GM04504 (cell line): ENCODE measurements around the gene GPX5.
"Not testable (repeated sequence)": the region's sequence is repeated elsewhere in the genome, so short reads cannot be mapped to it uniquely, and the experiment has no call there.

Experiments
- DNase-seq: peaks from one replicate; pipeline ENCODE4 v3.0.0-alpha.2; 2012; ENCODE audit warnings: low read depth

The GPX5 gene

DNA sequence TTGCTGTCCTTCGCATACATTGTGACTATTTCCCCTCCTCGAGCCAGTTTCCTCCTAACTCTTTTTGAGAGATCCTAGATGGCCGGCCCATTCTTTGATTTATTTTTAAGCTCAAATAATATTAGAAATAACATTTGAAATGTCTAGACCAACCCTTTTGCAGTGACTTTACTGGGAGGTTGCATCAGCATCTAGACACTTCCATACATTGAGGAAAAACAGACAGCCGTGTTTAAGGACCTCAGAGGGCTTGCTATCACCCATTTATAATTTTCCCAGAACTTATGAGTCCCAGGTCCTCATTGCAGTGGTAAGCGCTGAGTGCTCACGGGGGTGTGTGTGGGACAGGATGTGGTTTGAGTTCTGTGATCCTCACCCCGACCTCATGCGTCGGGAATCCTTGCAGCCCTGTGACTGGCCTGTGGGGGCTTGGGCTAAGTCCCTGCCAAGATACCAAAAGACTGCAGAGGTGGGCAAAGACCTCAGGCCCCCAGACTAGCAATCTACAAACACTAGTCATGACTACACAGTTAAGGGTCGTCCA, at the start of gene GPX5:
GPX5 (plus strand) TSS at position 386 of the 544 bp plus-strand sequence; CDS start at position 519, 133 bp downstream.
- DNase-seq: no peak

DNA sequence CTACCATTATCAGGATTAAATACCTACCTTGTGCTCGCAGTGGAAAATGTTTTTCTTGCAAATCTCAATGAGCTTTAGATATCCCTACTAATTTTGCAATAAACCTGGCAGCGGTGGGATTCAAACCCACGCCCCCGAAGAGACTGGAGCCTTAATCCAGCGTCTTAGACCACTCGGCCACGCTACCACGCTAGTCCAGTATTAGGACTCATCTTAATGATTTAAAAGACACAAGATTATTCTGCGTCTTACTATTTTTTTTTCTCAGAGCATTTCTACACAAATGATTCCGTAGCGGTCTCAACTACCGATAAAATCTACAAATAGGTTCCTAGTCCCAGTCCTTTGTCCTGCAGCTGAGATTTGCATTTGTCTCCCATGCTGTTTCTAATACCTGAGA, 47.2 kb upstream of the GPX5 start:
- DNase-seq: no peak

GRCh38 chr6:28480253-28480932, 45.3 kb upstream of the GPX5 start:
- DNase-seq: no peak

- no peak for DNase-seq
These were observed 40.2 kb upstream of the GPX5 start for GRCh38 chr6:28485482-28485881.

- no peak for DNase-seq
These were observed 39.1 kb upstream of the GPX5 start for GRCh38 chr6:28486533-28486932.

DNA sequence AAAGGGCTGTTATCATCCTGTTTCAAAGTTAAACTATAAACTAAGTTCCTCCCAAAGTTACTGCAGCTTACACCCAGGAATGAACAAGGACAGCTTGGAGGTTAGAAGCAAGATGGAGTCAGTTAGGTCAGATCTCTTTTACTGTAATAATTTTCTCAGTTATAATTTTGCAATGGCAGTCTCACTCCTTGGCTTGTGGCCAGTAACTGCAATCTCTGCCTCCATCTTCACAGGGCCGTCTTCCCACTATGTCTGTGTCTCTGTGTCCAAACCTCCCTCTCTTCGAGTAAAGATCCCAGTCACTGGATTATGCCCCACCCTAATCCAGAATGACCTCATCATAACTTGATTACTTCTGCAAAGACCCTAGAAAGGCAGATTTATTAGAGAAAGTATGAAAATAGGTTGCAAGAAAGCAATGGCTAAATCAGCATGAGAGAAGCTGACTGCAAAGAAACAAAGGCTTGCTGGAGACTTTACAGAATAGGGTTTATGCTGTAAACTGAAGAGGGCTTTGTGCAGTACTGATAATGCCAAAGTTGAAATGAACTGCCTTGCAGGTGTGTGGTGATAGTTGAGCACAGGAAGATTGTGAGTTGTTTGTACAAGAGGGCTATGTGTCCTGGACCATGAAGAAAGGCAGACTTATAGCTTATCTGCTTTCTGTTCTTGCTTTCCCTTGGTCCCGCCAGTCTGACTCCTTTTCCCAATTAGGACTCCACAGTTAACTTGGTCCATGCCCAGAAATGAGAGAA, 38.5 kb upstream of the GPX5 start:
- DNase-seq: no peak

- DNase-seq: peak; percentile 24
These were observed 36.7 kb upstream of the GPX5 start for GRCh38 chr6:28488916-28489365.

DNA sequence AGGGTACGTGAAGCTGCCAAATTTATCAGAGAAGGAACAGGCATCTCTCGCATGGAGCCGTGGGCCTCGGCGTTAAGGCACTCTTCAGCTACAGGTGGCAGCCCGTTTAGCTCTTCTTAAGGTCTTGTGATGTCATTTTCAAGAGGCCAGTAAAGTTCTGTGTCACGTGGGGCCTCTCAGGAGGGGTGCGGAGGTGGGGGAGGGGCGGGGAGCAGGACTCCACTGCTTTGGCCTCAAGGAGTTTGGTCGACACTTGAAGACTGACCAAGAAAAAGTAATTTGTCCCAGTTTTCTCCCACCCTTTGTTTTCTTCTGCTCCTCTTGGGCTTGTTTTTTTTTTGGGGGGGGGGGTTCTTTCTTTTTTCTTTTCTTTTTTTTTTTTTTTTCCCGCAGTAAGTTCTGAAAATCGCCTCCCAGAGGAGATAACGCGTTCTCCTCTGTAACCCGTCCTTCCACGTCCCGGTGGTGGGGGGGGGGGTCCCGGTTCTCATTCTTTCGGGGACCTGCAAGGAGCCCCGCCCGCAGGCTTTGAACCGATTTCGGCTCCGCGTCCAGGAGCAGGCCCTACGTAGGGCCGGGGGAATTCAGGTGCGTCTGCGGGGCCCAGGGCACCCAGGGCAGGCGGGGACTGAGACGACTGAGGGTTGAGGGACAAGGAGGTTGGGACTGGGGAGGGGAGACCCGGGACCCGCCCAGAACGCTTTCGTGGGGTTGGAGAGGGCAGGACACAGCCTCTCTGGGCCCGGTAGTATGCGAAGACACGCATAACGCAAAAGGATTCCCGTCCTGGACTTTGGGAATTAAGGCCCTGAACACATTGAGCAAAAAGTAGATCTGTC, 36.1 kb upstream of the GPX5 start:
- DNase-seq: peak; percentile 17

- no peak for DNase-seq
These were observed 35.3 kb upstream of the GPX5 start for GRCh38 chr6:28490205-28490890.

DNA sequence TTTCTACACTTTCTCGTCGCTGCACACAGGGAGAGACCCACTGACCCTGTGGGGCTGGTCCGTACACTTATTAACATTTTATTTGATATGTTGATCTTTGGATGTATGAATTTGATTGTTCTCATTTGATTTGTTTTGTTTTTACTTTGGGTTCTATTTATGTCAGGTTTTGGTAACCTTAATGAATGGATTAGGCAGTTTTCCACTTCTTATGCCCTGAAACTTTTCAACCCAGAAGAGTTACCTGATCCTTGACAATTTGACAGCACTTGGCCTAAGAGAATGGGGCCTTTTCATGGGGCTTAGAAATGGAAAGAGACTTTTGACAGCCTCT, 33.7 kb upstream of the GPX5 start:
- no peak for DNase-seq

GRCh38 chr6:28496099-28496779, 29.4 kb upstream of the GPX5 start:
- no peak for DNase-seq

- DNase-seq: no peak
These were observed 28.4 kb upstream of the GPX5 start for GRCh38 chr6:28497306-28497705.

DNA sequence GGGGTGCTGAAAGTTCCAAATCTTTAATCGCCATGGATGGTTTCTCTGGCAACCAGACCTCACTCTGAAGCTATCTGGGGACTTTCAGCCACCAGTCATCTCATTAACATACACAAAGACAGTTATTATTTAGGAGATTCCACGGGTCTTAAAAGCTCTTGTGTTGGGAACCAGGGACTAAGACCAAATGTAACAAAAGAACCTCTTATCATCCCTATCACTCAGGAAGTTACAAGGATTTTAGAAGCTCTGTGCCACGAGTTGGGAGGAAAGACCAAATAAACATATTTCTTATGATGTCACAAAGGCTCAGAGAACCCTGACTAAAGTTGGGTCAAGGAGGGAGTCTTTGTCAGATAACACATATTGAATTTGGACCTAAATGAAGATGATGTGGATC, 27.8 kb upstream of the GPX5 start:
- no peak for DNase-seq

- DNase-seq: no peak
These were observed 24.4 kb upstream of the GPX5 start for GRCh38 chr6:28501259-28501658.

DNA sequence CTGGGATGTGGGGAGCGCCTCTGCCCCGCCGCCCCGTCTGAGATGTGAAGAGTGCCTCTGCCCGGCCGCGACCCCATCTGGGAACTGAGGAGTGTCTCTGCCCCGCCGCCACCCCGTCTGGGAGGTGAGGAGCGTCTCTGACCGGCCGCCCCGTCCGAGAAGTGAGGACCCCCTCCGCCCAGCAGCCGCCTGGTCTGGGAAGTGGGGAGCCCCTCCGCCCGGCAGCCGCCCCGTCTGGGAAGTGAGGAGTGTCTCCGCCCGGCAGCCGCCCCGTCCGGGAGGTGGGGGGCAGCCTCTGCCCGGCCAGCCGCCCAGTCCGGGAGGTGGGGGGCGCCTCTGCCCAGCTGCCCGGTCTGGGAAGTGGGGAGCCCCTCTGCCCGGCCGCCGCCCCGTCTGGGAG, 23.5 kb upstream of the GPX5 start:
- not testable (repeated sequence) for DNase-seq

GRCh38 chr6:28502709-28503305, 22.9 kb upstream of the GPX5 start:
- not testable (repeated sequence) for DNase-seq

- DNase-seq: no peak
These were observed 19.9 kb upstream of the GPX5 start for GRCh38 chr6:28505733-28506132.

- no peak for DNase-seq
These were observed 18.7 kb upstream of the GPX5 start for GRCh38 chr6:28506807-28507475.

GRCh38 chr6:28511628-28512300, 13.9 kb upstream of the GPX5 start:
- DNase-seq: no peak

- DNase-seq: not testable (repeated sequence)
These were observed 13.3 kb upstream of the GPX5 start for GRCh38 chr6:28512387-28512786.
